ENCODE data around the gene BACE2. TPM values are rescaled to one million over a fixed set of nuclear protein-coding genes. Genes with fewer than 3 reads are reported as not detected.

The BACE2 gene
- polyA plus RNA-seq (ENCODE audit: insufficient read length), result 29.1 TPM

- DNase-seq (ENCODE audit: low read depth), result peak; percentile 38
These were observed at the start of gene BACE2 for GRCh38 chr21:41167348-41168342. TSS of gene BACE2 (plus strand) at chr21:41168160. CDS start at chr21:41168264, 104 bp downstream.

GRCh38 chr21:41119901-41120300 is 48.1 kb upstream of the BACE2 start:
- no peak for DNase-seq (ENCODE audit: low read depth)

DNA sequence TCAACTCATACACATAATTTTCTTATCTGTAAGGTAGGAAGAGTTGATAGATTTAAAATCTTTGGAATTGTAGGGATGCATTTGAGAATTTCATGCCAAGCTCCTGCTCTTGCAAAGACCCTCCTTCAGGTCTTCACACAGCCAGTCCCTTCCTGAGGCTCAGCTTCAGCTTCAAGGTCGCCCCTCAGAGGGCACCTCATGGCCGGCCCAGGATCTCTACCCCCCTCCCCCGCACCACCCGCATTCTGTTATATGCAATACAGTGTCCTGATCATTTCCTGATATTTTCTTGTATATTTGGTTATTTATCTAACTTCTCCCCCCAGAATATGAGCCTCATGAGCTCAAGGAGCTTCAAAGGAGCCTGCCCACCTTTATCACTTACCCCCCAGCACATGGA is 47.0 kb upstream of the BACE2 start:
- no peak for DNase-seq (ENCODE audit: low read depth)

DNA sequence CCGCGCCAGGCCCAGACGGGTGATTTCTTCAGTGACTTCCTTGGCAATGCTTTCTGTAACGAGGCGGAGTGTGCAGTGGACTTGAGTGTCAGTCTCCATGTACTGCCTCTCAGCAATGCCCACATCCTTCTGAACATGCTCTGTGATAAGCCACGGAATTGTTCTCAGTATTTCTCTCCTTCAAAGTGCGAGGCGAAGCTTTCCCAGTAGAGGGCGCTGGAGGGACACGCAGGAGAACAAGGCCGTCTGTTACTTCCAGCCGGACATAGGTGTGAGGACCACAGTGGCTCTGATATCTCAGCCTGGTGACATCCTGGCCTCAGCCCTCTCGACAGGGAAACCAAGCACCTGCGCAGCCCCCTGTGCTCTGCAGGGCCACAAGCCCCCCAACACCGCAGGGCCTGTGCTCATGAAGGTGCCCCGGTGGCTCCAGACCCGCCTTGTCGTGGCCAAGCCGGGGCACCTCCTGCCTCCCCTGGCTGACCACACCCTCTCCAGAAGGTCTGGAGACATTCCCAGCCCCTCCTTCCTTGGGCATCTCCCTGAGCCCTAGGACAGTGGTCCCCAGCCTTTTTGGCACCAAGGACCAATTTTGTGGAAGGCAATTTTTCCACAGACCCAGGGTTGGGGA is 46.1 kb upstream of the BACE2 start:
- DNase-seq (ENCODE audit: low read depth), result no peak

GRCh38 chr21:41124641-41125201 is 43.2 kb upstream of the BACE2 start:
- DNase-seq (ENCODE audit: low read depth), result no peak

GRCh38 chr21:41128981-41129380 is 39.0 kb upstream of the BACE2 start:
- DNase-seq (ENCODE audit: low read depth), result no peak

- no peak for DNase-seq (ENCODE audit: low read depth)
These were observed 37.1 kb upstream of the BACE2 start for GRCh38 chr21:41130883-41131282.

DNA sequence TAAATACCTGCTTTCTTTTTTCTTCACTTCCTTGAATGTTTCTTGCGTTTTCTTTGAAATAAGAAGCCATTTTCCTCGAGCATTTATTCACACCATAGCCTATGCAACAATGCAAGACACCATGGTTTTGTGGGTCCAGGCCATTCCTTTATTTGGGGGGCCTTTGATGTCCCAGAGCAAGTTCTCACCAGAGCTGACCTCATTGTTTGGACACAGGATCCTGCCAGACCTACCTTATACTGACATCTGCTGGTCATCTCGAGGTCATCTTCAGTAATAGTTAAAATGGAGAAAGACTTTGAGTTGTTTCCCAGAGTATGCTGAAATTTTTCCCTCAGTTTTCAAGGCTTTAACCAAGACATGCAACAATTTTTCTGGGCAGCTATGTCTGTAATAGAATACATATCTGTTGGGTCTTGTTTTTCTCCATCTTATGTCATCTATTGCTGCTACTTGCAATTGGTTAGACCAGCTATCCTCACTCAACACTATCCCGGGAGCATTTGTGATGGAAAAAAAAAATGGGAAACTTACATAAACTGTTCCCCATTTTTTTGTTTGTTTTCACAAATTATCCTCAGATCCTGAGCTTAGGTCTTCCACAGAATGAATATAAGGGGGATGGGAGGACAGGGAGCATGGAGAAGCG is 34.0 kb upstream of the BACE2 start:
- peak; percentile 76 for DNase-seq (ENCODE audit: low read depth)

DNA sequence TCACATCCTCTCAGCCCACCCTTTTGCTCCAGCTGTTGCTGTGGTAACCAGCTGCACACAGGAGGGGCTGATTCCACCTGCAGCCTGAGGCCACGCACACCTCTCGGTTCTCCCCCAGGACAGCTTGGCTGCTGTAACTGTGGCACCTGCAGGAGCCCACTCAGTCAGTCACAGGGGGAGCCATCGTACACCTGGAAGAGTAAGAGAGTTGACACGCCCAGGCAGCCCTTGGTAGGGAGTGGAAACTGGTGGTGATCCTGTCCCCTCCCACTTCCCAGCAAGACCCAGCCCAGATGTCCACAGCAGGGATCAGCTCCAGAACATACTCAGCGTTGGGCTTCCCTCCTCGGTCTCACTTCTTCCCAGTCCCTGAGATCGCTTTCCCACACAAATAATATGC is 32.2 kb upstream of the BACE2 start:
- no peak for DNase-seq (ENCODE audit: low read depth)

DNA sequence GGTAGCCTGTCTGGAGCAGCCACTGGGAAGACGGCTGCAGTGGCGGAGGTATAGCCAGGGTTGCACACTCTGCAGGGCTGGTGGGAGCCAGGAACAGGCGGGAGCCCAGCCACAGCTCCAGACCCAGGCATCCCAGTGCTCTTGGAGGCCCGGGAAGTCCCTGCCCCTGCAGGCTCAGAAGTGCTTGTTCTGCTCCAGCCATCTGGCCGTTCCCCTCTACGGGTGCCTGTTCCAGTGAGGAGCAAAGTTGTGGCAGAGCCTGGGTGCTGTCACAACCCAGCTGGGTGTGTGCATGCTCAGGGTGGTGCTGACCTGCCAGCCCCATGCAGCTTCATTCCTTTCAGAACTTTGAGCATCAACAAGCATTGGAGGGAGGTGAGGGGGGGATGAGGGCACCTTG is 31.7 kb upstream of the BACE2 start:
- no peak for DNase-seq (ENCODE audit: low read depth)

- DNase-seq (ENCODE audit: low read depth), result no peak
These were observed 30.6 kb upstream of the BACE2 start for GRCh38 chr21:41137401-41137800.

DNA sequence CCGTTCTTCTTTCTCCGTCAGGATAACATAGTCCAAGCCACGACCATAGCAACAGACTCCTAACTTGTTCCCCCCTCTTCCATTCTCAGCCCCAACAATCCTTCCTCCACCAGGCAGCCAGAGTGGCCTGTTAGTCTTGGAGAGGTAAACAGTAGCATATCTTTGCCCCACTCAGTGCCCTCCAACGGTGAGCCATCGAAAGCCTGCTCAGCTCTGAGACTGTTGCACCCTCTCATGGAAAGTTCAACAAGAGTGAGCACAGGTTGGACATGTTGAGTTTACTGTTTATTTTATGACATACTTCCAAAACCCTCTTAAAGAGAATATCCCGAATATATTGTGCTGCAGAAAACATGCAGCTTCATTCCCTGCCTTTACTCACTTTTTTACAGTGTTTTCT is 30.1 kb upstream of the BACE2 start:
- no peak for DNase-seq (ENCODE audit: low read depth)

DNA sequence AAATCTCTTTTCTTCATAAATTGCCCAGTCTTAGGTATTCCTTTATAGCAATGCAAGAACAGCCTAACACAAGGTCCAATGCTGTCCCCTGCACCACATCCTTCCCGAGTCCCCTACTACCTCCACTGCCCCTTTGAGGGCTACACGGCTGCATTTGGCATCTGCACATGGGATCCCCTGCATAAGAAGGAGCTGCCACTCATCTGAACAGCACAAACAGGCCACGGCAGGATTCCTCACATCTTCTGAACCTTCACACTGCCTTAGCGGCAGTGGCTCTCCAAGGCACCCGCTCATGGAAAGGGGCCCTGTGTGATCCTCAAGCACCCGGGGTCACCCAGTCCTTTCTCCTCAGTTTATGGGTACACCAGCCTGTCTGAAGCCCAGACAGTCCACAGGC is 29.2 kb upstream of the BACE2 start:
- DNase-seq (ENCODE audit: low read depth), result no peak

DNA sequence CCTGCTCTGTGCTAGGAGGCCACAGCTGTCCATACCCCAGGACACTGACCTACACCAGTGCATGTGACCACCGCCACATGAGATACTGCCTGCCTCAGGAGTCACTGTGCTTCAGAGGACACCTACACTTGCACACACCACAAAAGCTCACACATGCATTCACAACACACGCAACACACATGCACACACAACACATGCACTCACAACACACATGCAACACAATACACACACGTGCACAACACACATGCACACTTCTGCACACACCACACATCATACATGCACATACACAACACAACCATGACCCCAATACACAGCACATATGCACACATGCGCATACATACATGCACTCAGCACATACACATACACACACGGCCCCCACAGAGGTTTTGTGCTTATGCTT is 28.7 kb upstream of the BACE2 start:
- no peak for DNase-seq (ENCODE audit: low read depth)

DNA sequence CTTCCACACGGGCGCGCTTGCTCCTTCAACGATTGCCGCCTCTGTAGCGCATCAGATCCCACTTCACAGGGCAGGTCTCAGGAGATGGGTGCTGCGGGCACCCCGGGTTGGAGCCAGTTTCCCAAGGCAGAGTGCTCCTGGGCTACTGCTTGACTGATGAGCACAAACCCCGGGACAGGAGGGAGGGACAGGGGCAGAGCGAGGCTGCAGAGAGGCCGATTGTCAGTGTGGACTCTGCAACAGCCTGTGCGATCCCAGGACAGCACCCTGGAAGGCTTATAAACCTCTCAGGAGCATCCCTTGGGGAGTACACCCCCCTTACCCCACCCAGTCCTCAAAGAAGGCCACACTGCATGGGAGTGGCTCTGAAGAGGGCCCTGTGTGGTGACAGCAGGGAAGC is 28.0 kb upstream of the BACE2 start:
- no peak for DNase-seq (ENCODE audit: low read depth)

DNA sequence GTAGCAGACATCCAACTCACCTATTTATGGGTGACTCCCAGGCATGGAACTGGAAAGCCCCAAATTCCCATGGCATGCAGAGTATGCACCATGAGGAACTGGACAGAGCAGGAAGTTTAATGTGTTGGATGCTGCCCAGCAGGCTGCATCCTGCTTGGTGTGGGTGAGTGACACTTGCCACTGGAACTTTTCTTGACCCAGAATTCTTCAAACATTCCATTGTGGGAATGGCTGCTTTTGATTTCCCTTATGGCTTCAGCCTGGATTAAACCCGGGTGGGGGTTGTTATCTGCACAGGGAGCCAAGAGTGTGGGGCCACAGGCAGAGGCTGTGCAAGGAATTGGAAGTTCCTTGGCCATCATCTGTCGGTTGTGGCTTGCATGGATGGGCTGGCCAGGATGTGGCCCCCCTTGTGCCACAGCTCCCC is 26.9 kb upstream of the BACE2 start:
- DNase-seq (ENCODE audit: low read depth), result no peak

DNA sequence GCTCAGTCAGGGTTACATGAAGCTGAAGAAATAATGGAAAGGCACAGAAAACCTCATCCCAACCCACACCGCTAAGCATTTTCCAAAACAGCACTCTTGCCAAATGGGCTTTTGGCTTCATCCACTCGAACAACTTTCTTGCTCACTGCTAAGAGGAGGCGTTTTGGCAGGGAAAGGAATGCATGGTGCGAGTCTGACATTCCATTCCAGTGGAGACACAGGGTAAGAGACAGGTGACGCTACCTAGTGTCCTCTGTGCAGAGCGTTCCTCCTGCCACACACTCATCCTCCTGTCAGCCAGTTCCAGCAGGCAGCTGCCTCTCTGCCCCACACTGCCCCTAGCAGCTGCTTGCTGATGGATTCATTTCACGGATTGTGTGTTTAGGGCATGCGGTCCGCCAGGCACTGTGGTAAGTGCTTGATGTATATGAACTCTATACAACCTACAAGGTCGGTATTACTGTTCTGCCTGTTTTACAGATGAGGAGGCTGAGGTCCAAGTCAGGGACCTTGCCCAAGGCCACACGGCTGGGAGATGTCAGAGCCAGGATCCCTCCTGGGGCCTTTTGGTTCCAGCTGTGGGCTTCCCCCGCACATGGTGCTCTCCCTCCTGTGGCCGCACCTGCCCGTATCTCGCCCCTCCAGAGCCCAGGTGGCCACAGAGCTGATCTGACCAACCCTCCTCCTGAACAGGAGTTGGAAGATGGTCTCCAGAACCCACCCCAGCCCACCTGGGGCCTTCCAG is 25.7 kb upstream of the BACE2 start:
- peak; percentile 28 for DNase-seq (ENCODE audit: low read depth)

GRCh38 chr21:41143596-41144325 is 24.2 kb upstream of the BACE2 start:
- no peak for DNase-seq (ENCODE audit: low read depth)

DNA sequence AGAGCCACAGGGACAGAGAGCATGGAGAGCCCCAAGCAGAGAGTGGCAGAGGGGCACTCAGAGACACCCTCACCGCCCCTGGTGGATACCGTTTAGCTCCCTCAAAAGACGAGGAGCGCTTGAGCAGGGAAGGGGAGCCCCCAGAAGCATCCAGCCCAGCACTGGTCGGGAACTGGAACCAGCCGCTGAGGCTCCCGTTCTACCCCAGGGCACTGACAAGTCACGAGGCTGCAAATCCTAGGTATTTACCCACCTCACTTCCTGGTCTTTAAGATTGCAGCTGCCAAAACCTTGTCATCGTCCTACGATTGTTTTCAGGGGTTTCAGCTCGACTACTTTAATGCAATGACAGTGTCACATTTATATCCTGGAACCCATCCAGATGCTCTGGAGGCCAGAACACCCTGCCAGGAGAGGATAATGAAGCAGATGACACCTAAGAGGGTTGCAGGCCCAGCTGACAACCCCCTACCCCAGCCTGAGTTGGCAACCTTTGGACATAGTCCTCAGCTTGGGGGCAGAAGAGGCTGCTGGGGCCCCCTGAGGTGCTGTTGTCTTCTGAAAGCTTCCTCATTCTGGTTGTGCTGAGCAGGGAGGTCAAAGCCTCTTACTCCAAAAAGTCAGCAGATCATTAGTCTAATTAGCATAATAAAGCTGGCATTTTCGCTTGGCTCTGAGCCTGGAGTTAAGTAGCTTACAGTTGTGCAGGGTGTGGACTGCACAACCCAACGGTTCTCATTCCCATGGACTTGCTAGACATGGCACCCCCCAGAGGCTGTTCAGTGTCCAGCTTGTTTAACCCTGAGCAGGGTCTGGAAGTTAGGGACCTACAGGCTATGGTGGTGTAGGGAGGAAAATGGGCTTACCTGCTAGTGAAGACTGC is 20.6 kb upstream of the BACE2 start:
- DNase-seq (ENCODE audit: low read depth), result no peak

DNA sequence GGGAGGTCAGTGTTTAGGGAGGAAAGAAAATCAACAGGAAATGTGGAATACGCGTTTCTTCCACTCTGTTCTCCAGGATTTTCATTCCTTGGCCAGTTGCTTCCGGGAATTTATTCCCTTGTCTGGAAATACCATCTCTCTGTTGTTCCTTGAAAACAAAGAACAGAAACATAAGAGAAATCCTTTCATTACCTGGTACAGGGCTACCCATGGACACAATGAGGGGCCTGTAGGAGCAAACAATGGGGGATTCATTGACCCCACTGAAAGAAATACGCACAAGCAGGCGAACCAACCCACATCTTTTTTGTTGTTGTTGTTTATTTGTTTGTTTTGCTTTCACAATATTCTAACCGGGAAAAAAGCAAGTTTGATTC is 20.0 kb upstream of the BACE2 start:
- DNase-seq (ENCODE audit: low read depth), result no peak

Data from forelimb muscle (tissue), 1 donor.